ENCODE results near the gene PNLIPRP3. TPM values are rescaled to one million over a fixed set of nuclear protein-coding genes. Genes with fewer than 3 reads are reported as not detected.

The PNLIPRP3 gene
- total RNA-seq, 1 experiment from 2014 or later: not detected

DNA sequence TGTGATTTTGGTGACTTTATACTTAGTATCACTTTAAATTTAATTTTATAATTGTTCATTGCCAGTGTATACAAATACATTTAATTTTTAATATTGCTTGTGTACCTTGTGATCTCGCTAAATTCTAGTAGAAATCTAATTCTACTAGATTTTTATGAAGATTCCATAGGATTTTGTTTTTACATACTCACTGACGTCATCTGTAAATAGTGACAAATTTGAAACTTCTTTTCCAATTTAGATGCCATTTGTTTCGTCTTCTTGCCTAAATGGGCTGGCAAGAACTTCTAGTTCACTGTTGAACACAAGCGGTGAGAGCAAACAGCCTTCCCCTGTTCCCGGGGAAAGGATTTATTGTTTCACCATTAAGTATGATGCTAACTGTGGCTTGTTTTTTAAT is 17.3 kb upstream of the PNLIPRP3 start (continued):
- TF ChIP-seq, protein P1, sequence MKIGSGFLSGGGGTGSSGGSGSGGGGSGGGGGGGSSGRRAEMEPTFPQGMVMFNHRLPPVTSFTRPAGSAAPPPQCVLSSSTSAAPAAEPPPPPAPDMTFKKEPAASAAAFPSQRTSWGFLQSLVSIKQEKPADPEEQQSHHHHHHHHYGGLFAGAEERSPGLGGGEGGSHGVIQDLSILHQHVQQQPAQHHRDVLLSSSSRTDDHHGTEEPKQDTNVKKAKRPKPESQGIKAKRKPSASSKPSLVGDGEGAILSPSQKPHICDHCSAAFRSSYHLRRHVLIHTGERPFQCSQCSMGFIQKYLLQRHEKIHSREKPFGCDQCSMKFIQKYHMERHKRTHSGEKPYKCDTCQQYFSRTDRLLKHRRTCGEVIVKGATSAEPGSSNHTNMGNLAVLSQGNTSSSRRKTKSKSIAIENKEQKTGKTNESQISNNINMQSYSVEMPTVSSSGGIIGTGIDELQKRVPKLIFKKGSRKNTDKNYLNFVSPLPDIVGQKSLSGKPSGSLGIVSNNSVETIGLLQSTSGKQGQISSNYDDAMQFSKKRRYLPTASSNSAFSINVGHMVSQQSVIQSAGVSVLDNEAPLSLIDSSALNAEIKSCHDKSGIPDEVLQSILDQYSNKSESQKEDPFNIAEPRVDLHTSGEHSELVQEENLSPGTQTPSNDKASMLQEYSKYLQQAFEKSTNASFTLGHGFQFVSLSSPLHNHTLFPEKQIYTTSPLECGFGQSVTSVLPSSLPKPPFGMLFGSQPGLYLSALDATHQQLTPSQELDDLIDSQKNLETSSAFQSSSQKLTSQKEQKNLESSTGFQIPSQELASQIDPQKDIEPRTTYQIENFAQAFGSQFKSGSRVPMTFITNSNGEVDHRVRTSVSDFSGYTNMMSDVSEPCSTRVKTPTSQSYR (CRISPR knock-in tag; IDR thresholded peaks at IDR 0.05): no peak
- no peak for TF ChIP-seq CBFB (CRISPR knock-in tag; IDR thresholded peaks at IDR 0.05; ENCODE audit: low read depth)
- no peak for TF ChIP-seq ZNF219 (CRISPR knock-in tag; IDR thresholded peaks at IDR 0.05; ENCODE audit: borderline replicate concordance)
- TF ChIP-seq, protein P2, sequence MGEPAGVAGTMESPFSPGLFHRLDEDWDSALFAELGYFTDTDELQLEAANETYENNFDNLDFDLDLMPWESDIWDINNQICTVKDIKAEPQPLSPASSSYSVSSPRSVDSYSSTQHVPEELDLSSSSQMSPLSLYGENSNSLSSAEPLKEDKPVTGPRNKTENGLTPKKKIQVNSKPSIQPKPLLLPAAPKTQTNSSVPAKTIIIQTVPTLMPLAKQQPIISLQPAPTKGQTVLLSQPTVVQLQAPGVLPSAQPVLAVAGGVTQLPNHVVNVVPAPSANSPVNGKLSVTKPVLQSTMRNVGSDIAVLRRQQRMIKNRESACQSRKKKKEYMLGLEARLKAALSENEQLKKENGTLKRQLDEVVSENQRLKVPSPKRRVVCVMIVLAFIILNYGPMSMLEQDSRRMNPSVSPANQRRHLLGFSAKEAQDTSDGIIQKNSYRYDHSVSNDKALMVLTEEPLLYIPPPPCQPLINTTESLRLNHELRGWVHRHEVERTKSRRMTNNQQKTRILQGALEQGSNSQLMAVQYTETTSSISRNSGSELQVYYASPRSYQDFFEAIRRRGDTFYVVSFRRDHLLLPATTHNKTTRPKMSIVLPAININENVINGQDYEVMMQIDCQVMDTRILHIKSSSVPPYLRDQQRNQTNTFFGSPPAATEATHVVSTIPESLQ (CRISPR knock-in tag; IDR thresholded peaks at IDR 0.05): no peak

DNA sequence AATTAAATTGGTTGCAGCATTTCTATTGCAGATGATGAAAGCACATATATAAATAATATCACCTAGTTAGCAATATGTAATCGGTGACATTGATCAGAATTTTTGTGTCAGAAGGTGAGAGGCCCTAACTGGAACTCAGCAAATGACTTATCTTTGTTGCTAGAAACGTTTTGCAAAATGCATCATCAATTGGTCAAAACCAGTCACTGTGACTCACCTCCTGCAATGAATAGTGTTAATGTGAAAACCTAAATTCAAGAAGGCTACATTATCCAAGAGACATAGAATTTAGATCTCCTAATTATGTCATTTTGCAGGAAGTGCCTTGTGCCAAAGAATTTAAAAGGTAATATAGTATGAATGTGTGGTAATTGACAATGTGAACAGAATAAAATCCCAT is 9.8 kb upstream of the PNLIPRP3 start:
- ChIA-PET POLR2A (no interaction called here), CTCF (no interaction called here)
- Mint-ChIP-seq H3K4me3 (no peak overlapping the region), H3K4me1 (no peaks in the 10 kb centered on the region), H3K36me3 (no peaks in the 10 kb centered on the region), H3K27ac (no peak overlapping the region), H3K27me3 (ENCODE audit: low read depth) (no peaks in the 10 kb centered on the region), H3K9me3 (no peaks in the 10 kb centered on the region)
- no peak for ATAC-seq
- no peak for DNase-seq (ENCODE audit: low spot score)
- TF ChIP-seq SMAD4 (CRISPR knock-in tag; IDR thresholded peaks at IDR 0.05) (no peak), HMGA2 (CRISPR knock-in tag; IDR thresholded peaks at IDR 0.05) (no peak), ZNF416 (CRISPR knock-in tag; IDR thresholded peaks at IDR 0.05) (no peak), GRHL2 (CRISPR knock-in tag; IDR thresholded peaks at IDR 0.05; ENCODE audit: insufficient replicate concordance, severe bottlenecking) (no peak), IRF2 (CRISPR knock-in tag; IDR thresholded peaks at IDR 0.05; ENCODE audit: borderline replicate concordance, low read depth) (no peak), ZNF219 (CRISPR knock-in tag; IDR thresholded peaks at IDR 0.05; ENCODE audit: borderline replicate concordance) (no peak), CREM (CRISPR knock-in tag; IDR thresholded peaks at IDR 0.05) (no peak), KAT7 (CRISPR knock-in tag; IDR thresholded peaks at IDR 0.05; ENCODE audit: borderline replicate concordance) (no peak), NFE2L1 (CRISPR knock-in tag; IDR thresholded peaks at IDR 0.05) (no peak)
- TF ChIP-seq, protein P3, sequence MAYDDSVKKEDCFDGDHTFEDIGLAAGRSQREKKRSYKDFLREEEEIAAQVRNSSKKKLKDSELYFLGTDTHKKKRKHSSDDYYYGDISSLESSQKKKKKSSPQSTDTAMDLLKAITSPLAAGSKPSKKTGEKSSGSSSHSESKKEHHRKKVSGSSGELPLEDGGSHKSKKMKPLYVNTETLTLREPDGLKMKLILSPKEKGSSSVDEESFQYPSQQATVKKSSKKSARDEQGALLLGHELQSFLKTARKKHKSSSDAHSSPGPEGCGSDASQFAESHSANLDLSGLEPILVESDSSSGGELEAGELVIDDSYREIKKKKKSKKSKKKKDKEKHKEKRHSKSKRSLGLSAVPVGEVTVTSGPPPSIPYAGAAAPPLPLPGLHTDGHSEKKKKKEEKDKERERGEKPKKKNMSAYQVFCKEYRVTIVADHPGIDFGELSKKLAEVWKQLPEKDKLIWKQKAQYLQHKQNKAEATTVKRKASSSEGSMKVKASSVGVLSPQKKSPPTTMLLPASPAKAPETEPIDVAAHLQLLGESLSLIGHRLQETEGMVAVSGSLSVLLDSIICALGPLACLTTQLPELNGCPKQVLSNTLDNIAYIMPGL (CRISPR knock-in tag; IDR thresholded peaks at IDR 0.05): no peak
- TF ChIP-seq, protein P4, sequence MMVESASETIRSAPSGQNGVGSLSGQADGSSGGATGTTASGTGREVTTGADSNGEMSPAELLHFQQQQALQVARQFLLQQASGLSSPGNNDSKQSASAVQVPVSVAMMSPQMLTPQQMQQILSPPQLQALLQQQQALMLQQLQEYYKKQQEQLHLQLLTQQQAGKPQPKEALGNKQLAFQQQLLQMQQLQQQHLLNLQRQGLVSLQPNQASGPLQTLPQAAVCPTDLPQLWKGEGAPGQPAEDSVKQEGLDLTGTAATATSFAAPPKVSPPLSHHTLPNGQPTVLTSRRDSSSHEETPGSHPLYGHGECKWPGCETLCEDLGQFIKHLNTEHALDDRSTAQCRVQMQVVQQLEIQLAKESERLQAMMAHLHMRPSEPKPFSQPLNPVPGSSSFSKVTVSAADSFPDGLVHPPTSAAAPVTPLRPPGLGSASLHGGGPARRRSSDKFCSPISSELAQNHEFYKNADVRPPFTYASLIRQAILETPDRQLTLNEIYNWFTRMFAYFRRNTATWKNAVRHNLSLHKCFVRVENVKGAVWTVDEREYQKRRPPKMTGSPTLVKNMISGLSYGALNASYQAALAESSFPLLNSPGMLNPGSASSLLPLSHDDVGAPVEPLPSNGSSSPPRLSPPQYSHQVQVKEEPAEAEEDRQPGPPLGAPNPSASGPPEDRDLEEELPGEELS (CRISPR knock-in tag; IDR thresholded peaks at IDR 0.05): no peak
- TF ChIP-seq, protein P5, sequence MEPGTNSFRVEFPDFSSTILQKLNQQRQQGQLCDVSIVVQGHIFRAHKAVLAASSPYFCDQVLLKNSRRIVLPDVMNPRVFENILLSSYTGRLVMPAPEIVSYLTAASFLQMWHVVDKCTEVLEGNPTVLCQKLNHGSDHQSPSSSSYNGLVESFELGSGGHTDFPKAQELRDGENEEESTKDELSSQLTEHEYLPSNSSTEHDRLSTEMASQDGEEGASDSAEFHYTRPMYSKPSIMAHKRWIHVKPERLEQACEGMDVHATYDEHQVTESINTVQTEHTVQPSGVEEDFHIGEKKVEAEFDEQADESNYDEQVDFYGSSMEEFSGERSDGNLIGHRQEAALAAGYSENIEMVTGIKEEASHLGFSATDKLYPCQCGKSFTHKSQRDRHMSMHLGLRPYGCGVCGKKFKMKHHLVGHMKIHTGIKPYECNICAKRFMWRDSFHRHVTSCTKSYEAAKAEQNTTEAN (CRISPR knock-in tag; IDR thresholded peaks at IDR 0.05): no peak
- TF ChIP-seq, protein P6, sequence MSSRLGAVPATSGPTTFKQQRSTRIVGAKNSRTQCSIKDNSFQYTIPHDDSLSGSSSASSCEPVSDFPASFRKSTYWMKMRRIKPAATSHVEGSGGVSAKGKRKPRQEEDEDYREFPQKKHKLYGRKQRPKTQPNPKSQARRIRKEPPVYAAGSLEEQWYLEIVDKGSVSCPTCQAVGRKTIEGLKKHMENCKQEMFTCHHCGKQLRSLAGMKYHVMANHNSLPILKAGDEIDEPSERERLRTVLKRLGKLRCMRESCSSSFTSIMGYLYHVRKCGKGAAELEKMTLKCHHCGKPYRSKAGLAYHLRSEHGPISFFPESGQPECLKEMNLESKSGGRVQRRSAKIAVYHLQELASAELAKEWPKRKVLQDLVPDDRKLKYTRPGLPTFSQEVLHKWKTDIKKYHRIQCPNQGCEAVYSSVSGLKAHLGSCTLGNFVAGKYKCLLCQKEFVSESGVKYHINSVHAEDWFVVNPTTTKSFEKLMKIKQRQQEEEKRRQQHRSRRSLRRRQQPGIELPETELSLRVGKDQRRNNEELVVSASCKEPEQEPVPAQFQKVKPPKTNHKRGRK (CRISPR knock-in tag; IDR thresholded peaks at IDR 0.05; ENCODE audit: borderline replicate concordance): no peak
- TF ChIP-seq, protein P7, sequence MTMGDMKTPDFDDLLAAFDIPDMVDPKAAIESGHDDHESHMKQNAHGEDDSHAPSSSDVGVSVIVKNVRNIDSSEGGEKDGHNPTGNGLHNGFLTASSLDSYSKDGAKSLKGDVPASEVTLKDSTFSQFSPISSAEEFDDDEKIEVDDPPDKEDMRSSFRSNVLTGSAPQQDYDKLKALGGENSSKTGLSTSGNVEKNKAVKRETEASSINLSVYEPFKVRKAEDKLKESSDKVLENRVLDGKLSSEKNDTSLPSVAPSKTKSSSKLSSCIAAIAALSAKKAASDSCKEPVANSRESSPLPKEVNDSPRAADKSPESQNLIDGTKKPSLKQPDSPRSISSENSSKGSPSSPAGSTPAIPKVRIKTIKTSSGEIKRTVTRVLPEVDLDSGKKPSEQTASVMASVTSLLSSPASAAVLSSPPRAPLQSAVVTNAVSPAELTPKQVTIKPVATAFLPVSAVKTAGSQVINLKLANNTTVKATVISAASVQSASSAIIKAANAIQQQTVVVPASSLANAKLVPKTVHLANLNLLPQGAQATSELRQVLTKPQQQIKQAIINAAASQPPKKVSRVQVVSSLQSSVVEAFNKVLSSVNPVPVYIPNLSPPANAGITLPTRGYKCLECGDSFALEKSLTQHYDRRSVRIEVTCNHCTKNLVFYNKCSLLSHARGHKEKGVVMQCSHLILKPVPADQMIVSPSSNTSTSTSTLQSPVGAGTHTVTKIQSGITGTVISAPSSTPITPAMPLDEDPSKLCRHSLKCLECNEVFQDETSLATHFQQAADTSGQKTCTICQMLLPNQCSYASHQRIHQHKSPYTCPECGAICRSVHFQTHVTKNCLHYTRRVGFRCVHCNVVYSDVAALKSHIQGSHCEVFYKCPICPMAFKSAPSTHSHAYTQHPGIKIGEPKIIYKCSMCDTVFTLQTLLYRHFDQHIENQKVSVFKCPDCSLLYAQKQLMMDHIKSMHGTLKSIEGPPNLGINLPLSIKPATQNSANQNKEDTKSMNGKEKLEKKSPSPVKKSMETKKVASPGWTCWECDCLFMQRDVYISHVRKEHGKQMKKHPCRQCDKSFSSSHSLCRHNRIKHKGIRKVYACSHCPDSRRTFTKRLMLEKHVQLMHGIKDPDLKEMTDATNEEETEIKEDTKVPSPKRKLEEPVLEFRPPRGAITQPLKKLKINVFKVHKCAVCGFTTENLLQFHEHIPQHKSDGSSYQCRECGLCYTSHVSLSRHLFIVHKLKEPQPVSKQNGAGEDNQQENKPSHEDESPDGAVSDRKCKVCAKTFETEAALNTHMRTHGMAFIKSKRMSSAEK (CRISPR knock-in tag; IDR thresholded peaks at IDR 0.05; ENCODE audit: borderline replicate concordance): no peak

All from WTC11 (cell line).